ENCODE measurements around the gene MT1G.

Gene MT1G

DNA sequence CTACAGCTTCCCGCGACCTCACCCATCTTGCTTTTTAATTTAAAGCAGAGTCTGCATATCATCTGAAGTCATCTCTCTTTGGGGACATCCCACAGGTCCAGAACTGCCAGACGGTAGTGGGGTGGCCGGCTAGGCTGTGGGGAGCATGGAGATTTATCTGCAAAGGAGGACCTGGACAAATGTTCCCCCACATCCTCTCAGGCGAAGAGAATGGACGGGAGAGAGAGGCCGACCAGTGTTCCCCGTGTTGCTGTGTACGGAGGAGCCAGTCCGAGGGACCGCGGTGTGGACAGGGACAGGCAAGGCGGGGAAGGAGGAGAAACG lies 36.1 kb downstream of the MT1G start:
- peak overlapping the region; percentile 27 for H3K4me3 ChIP-seq (ENCODE audit: low read depth, low read length)
- DNase-seq (ENCODE audit: low read depth, low spot score), result no peak
- in situ Hi-C loops (cut with HindIII; ENCODE audit: low sequenced_read_pairs), result no loop called here
- TF ChIP-seq, protein P1, sequence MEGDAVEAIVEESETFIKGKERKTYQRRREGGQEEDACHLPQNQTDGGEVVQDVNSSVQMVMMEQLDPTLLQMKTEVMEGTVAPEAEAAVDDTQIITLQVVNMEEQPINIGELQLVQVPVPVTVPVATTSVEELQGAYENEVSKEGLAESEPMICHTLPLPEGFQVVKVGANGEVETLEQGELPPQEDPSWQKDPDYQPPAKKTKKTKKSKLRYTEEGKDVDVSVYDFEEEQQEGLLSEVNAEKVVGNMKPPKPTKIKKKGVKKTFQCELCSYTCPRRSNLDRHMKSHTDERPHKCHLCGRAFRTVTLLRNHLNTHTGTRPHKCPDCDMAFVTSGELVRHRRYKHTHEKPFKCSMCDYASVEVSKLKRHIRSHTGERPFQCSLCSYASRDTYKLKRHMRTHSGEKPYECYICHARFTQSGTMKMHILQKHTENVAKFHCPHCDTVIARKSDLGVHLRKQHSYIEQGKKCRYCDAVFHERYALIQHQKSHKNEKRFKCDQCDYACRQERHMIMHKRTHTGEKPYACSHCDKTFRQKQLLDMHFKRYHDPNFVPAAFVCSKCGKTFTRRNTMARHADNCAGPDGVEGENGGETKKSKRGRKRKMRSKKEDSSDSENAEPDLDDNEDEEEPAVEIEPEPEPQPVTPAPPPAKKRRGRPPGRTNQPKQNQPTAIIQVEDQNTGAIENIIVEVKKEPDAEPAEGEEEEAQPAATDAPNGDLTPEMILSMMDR (IDR thresholded peaks at IDR 0.05; ENCODE audit: low read depth, low read length), result no peak

DNA sequence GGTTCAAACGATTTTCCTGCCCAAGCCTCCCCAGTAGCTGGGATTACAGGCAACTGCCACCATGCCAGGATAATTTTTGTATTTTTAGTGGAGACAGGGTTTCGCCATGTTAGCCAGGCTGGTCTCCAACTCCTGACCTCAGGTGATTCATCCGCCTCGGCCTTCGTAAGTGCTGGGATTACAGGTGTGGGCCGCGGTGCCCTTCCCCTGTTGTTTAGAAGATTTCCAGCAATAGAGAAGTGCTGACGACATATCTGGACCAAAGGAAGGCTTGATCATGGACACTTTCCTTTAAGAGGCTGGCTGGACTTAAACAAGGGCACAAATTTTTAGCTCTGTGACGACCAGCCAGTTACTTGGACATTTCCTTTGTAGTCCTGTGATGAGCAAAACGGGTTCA lies 36.7 kb downstream of the MT1G start:
- in situ Hi-C loops (cut with HindIII; ENCODE audit: low sequenced_read_pairs), result no loop called here
- no peak overlapping the region for H3K4me3 ChIP-seq (ENCODE audit: low read depth, low read length)
- TF ChIP-seq, protein P1 (IDR thresholded peaks at IDR 0.05; ENCODE audit: low read depth, low read length), result no peak
- DNase-seq (ENCODE audit: low read depth, low spot score), result no peak

DNA sequence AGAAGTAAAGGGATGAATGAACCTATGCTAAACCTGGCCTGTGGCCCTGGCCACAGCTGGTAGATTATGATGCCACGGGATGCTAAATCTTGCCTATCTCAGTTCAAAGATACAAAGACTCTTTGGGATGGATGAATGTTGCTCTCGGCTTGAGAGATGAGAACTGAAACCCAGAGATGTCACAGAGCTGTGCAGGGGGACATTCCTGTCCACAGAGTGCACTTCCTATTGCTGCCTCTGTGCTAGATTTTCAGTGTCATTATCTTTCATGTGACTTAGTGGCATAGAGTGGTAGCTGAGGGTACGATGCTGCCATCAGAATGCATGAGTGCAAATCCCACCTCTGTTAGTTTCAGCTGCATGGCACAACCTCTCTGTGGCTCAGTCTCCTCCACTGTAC lies 37.7 kb downstream of the MT1G start:
- DNase-seq (ENCODE audit: low read depth, low spot score), result no peak

DNA sequence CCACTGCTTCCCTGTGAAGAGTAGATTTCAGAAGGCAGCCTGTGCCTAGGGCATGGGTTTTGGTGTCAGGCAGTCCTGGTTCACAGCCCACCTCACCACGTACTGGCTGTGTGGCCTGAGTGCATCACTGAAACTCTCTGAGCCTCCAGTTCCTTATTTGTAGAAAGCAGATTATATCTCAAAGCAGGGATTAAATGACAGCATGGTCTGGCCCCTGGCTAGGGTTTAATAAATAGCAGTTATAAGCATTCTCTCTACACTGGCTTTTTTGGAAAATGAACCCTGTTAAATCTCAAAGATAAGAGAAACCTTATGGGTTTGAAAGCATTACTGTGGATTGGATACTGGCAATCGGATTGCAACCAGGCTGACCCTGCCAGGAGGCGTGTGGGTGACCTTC lies 38.3 kb downstream of the MT1G start:
- no peak for DNase-seq (ENCODE audit: low read depth, low spot score)
- in situ Hi-C loops (cut with HindIII; ENCODE audit: low sequenced_read_pairs), result no loop called here
- no peak overlapping the region for H3K4me3 ChIP-seq (ENCODE audit: low read depth, low read length)
- TF ChIP-seq, protein P1 (IDR thresholded peaks at IDR 0.05; ENCODE audit: low read depth, low read length), result no peak

More for the DNA sequence above, 37.7 kb downstream of the MT1G start:
- H3K4me3 ChIP-seq (ENCODE audit: low read depth, low read length), result no peak overlapping the region
- in situ Hi-C loops (cut with HindIII; ENCODE audit: low sequenced_read_pairs), result no loop called here
- TF ChIP-seq, protein P1 (IDR thresholded peaks at IDR 0.05; ENCODE audit: low read depth, low read length), result no peak

DNA sequence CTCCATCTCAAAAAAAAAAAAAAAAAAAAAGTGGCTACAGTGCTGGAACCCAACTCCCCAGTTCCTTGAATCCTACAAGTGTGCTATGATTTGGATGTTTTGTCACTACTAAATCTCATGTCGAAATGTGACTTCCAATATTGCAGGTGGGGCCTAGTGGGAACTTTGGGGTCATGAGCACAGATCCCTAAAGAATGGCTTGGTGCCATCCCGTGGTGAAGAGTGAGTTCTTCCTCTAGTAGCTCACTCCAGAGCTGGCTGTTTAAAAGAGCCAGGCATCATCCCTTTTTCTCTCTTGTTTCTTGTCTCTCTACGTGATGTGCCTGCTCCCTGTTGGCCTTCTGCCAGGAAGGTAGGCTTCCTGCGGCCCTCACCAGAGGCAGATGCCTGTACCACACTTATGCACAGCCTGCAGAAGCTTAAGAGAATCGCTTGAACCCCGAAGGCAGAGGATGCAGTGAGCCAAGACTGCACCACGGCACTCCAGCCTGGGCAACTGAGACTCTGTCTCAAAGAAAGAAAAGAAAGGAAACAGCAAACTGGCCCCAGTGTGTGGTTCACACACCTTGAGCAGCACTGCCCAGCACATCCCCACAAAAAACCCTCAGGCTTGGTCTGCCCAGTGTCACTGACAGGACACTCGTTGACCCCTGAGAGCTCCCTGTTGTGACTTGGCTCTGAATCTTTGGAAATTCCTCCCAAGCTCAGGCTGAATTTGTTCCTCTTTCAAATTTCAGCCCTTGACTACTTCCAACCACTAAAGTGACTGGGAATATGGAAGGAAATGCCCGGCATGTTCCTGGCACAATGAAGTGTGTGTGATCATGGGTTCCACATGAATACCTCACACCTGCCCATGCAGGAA lies 39.1 kb downstream of the MT1G start:
- no peak for DNase-seq (ENCODE audit: low read depth, low spot score)
- TF ChIP-seq, protein P1 (IDR thresholded peaks at IDR 0.05; ENCODE audit: low read depth, low read length), result no peak
- no peak overlapping the region for H3K4me3 ChIP-seq (ENCODE audit: low read depth, low read length)
- in situ Hi-C loops (cut with HindIII; ENCODE audit: low sequenced_read_pairs), result no loop called here

DNA sequence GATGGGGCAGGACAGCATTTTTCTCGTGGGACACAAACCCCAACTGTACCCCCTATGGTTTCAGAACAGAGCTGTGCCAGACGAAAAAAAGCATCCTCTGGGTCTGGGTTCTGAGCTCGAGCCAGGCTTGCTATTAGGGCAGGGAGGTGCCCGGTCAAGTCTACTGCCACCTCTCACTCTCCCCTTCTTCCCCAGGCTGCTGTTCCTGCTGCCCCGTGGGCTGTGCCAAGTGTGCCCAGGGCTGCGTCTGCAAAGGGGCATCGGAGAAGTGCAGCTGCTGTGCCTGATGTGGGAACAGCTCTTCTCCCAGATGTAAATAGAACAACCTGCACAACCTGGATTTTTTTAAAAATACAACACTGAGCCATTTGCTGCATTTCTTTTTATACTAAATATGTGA lies 41.2 kb downstream of the MT1G start:
- TF ChIP-seq, protein P1 (IDR thresholded peaks at IDR 0.05; ENCODE audit: low read depth, low read length), result no peak
- peak overlapping the region; percentile 59 for H3K4me3 ChIP-seq (ENCODE audit: low read depth, low read length)
- in situ Hi-C loops (cut with HindIII; ENCODE audit: low sequenced_read_pairs), result no loop called here
- no peak for DNase-seq (ENCODE audit: low read depth, low spot score)
